Stimulated activated CD8-positive, alpha-beta memory T cell treated with anti-CD3 and anti-CD28 coated beads, Interleukin-4, amount 100 ng/mL, for 1 hour (primary cell): ENCODE measurements around the gene ZNF354C.
"Not testable (repeated sequence)": the region's sequence is repeated elsewhere in the genome, so short reads cannot be mapped to it uniquely, and the experiment has no call there.

Experiments
- DNase-seq, 2 donors: peaks; one replicate each; pipeline ENCODE4 v3.0.0-alpha.2; 2020; ENCODE audit warnings: low read depth in 2 of 2, low spot score in 1 of 2

The ZNF354C gene

DNA sequence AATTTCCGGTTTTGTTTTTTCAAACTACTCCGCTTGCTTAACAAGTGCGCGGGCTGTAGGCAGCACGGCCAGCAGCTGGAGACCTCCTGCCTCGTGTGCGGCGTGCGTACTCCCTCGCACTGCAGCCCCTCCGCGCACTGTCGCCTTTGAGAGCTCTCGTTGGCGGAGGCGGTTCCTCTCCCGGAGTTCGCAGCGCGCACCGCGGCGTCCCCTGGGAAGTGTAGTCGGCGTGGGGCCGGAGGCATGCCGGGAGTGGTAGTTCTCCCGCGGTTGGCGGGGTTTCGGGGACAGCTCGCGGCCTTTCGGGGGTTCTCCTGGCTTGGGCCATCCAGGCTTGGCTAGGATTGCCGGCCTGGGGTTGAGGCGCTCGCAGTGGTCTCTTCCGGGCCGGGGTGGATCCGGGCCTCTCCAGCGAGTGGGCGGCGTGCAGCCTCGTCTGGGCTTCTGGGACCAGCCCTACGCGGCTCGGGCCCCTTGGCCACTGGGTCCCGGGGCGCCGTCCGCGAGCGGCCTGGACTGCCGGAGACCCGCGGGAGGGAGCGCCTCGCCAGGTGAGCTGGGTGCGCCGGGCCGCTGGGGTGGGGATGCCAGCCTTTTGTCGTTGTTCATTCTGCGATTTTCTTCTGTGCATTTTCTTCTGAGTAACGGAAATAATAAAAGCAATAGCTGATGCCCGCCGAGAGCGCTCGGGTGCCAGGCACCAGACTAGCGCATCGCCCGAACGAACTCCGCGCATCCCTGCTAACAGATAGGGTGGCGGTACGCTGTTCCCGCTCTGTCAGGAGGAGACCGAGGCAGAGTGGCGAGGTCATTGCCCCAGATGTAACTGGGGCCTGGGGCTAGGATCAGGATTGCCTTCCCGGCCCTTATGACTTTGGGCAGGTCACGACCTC lies at the start of gene ZNF354C:
TSS of gene ZNF354C (plus strand) at position 258 of the 893 bp plus-strand sequence. CDS start 1,696 bp downstream, outside the sequence.
- DNase-seq: peak; percentile 58 to 75

DNA sequence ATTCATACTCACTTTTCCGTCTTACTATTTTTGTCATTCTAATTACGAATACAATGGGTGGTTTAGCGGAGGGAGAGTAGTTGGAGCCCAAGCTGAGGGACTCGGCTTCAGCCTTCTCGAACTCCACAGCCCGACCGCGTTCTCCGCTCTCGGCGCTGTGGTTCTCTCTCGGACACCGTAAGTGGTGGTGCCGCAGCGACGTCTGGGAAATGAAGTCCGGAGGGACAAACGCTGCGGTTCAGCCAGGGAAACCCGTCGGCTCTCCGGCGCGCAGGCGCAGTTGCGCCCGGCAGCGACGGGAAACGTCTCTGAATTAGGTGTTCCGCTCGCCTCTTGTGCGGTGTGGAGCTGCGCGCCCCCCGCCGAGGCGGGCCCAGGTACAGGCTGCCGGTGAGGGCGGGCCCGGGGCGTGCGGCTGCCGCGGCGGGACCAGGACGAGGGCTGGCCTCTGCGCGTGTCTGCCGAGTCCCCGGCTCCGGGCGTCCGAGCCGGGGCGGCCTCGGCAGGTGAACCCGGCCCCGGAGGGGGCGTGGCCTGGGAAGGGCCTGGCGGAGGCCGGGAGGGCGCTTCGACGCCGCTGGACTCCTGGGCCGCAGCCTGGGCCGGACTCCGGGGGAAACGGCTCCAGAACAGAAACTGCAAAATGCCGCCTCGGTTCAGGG lies 36.5 kb upstream of the ZNF354C start, which contains the start of gene ZNF879:
TSS of gene ZNF879 (plus strand) at position 277 of the 662 bp plus-strand sequence. CDS start 1,201 bp downstream, outside the sequence.
- peak; percentile 84 to 90 for DNase-seq

DNA sequence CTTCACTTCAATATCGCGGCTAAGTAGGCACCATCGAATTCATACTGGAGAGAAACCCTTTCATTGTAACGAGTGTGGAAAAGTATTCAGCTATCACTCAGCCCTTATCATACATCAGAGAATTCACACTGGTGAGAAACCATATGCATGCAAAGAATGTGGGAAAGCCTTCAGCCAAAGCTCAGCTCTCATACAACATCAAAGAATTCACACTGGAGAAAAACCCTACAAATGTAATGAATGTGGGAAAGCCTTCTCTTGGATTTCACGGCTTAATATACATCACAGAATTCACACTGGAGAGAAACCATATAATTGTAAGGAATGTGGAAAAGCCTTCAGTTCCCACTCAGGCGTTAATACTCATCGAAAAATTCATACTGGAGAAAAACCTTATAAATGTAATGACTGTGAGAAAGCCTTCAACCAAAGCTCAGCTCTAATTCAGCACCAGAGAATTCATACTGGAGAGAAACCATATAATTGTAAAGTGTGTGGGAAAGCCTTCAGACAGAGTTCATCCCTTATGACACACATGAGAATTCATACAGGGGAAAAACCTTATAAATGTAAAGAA lies 27.1 kb upstream of the ZNF354C start:
- DNase-seq: no peak

DNA sequence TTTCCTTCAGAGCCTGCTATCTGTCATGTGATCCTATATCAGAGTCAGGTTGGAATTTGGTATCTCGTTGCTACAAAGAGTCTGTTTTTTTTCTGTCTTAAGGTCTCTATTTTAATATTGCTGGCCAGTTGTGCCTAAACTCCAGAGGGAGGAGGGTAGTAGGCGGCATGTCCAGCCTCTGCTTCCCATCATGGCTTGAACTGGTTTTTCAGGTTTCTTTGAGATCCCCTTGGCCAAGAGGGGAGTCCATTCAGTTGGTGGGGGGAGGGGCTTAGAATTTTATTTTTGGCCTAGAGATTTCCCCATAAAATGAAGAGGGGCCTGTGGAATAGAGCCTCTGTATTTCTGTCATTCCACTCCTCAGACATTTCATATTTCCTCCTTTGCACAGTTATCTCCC lies 15.4 kb upstream of the ZNF354C start:
- no peak for DNase-seq

DNA sequence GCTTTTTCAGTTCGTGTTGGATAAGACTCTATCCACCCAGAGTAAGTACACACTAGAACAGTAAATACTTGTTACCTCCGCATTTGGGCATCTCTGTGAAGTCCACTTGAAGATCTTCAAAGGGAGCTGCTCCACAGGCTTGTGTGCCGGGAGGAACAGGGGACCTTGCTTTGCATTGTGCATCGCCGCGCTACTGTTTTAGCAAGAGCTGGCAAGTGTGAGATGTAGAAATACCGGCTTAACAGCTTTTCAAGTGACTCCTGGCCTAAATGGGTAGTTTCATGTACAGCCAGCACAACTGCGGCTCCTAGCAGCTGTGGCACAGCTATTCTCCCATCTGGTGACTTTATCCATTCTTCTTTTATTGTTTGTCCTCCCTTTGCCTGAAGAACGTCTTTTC lies 8.4 kb upstream of the ZNF354C start:
- DNase-seq: no peak

DNA sequence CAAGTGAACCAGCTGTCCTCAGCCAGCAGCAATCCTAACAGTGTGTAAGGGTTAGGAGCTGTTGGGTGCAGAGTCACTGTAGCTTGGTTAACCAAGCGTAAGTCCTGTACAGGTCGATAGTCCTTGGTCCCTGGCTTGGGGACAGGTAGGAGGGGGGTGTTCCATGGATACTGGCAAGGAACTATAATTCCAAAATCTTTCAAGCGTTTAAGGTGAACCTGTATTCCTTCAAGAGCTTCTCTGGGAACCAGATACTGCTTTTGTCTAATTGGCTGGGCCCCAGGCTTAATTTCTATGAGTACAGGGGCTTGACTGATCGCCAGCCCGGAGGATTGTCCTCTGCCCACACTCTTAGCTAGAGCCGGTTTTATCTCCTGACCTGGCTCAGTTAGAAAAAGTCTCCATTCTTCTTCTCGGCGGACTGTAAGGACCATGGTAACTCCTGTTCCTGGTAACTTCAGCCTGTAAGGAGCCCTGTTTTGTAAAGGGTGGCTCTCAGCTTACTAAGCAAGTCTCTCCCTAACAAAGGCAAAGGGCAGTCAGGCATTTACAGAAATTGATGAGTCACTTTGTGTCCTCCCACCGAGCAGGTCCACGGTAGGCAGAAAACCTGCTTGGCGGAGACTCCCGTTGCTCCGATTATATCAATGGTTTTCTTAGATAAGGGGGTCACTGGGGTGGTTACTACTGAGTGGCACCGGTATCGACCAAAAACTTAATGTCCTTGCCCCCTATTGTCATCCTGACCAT lies 6.0 kb upstream of the ZNF354C start:
- no peak for DNase-seq

DNA sequence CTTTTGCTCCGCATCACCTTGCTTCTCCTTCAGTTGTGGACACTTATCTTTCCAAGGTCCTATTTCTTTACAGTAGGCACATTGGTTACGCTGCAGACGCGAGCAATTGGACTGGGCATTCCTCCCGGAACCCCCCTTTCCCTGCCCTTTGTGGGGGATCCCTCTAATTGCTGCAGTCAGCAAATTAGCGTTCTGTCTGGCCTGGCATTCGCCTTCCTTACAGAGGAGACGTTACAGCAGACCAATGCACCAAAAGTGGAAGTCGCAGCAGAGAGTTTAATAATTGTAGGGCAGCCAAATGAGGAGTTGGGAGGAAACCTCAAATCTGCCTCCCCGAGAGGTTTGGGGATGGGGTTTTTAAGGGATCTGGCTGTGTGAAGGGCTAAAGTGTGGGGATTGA lies 5.3 kb upstream of the ZNF354C start:
- DNase-seq: no peak

DNA sequence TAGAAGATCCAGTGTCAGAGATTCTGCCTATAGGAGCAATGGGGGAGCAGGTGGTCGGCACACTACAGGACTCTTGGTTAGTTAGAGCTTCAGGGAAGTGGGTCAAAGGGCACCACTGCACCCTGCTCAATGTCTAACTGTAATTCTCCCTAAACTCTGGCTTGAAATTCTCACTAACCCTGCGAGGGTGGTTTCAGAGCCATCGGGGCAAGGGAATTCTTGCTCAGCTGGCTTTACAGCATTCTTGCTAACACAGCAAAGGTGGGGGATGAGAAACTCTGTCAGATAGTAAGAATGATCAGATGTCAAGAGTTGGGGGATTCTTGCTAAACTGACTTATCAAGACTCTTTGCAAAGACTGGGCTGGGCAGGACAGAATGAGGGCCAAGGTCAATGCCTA lies 4.7 kb upstream of the ZNF354C start:
- DNase-seq: no peak

DNA sequence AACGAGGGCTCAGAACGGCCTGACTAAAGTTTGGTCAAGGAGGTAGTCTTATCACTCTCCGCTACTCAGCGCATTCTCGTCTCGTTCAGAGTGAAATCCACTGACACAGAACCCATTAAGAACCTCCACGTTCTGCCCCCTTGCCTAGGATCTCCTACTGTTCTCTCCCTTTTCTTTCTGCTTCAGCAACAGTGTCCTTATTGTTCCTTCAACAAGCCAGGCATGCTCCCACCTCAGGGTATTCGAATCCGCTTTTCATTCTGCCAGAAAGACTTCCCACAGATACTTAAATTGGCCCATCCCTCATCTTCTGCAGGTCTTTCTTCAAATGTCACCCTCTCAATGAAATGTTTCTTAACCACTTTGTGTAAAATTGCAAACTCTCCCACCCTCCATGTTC lies 4.3 kb upstream of the ZNF354C start:
- no peak for DNase-seq

DNA sequence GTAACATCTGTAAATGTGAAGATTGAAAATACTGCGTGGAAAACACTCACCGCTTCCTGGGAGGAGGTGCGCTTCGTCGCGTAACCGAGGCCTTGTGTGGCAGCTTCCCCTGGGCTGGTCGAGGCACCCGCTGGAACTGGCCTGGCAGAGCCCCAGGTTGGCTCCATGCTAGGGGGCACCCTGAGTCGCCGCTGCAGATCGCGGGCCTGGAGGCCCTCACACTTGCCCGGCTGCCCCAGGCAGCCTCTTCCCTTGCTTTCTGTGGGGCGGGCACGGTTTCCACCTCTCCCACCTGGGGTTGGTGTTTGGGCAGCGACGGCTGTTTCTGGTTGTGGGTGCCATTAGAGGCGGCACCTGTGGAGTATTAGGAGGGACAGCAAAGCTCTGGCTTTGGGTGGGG lies 852 bp downstream of the ZNF354C start:
- DNase-seq: no peak

DNA sequence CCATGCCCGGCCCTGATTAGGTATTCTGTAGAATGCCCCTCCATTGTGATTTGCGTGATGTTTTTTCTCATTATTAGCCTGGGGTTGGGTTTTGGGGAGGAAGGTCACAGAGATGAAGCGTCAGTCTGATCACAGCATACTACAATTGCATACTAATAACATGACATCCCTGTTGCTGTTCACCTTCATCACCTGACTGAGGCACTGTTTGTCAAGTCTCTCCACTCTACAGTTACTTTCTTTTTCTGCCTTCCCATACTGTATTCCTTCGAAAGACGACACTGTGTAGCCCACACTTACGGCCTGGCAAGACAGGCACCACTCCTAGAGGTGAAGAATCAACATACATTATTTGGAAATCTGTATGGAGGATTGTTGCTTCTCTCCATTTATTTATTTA lies 5.5 kb downstream of the ZNF354C start:
- no peak for DNase-seq

DNA sequence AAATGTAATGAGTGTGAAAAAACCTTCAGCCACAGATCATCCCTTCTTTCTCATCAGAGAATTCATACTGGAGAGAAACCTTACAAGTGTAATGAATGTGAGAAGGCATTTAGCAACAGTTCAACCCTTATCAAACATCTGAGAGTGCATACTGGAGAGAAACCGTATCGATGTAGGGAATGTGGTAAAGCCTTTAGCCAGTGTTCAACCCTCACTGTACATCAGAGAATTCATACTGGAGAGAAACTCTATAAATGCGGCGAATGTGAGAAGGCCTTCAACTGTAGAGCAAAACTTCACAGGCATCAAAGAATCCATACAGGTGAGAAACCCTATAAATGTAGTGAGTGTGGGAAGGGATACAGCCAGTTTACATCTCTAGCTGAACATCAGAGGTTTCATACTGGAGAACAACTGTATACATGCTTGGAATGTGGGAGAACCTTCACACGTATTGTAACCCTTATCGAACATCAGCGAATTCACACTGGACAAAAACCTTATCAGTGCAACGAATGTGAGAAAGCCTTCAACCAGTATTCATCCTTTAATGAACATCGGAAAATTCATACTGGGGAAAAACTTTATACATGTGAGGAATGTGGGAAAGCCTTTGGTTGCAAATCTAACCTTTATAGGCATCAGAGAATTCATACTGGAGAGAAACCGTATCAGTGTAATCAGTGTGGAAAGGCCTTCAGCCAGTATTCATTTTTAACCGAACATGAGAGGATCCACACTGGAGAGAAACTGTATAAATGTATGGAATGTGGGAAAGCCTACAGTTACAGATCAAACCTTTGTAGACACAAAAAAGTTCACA lies 19.2 kb downstream of the ZNF354C start:
- no peak for DNase-seq

DNA sequence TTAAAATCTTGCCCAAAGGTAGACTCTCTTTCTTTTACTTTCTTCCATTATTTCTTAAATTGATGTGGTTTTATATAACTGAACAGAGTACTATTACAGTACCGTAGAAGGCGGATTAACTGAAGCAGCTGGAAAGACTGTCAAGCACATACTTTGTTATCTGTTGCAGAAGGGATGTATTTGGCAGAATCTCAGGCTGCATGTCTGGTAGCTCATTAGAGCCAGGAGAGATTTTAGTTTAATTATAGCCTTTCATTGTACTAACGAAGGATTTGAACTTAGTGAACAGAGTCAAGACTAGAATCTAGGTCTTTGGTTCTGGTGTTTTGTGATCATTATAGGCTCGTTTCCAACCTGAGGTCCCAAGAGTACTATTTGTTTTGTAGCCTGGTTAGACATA lies 20.6 kb downstream of the ZNF354C start:
- DNase-seq: no peak

DNA sequence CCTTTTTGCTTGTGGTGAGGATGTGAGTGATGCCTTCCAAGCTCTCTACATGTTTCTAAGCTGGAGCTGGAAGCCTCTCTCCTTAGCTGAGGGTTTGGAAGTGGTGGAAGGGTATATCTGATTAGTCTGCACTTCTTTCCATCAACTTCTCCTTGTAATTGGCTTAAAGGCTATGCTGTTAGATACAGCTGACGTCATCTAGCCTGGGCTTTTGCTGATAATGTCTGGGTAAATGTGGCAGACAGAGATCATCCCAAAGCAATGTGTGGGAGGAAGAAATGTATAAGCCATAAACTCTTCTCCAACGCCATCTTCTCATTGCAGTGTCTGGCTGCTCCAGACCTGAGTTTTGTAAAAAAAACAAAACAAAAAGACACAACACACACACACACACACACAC lies 29.3 kb downstream of the ZNF354C start:
- no peak for DNase-seq

DNA sequence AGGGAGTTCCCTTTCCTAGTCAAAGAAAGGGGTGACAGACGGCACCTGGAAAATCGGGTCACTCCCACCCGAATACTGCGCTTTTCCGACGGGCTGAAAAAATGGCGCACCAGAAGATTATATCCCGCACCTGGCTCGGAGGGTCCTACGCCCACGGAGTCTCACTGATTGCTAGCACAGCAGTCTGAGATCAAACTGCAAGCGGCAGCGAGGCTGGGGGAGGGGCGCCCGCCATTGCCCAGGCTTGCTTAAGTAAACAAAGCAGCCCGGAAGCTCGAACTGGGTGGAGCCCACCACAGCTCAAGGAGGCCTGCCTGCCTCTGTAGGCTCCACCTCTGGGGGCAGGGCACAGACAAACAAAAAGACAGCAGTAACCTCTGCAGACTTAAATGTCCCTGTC lies 41.1 kb downstream of the ZNF354C start:
- not testable (repeated sequence) for DNase-seq

DNA sequence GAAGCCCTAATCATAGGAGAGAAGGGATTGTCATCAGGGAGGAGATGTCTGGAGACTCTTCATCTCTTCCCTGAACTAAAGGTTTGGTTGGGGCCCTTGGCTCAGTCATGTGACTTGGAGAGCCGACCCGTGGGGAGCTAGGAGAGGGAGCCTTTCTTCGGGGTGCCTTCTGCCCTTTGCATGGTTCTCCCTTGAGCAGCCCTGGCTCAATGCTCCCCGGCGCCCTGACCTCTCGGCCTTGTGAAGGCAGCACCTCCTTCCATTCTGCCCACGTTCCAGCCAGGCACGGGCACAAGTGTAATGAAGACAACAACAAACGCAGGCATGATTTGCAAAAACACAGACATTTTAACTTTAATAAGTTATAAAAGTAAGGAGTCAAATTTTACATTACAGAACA lies 50.4 kb downstream of the ZNF354C start:
- no peak for DNase-seq

DNA sequence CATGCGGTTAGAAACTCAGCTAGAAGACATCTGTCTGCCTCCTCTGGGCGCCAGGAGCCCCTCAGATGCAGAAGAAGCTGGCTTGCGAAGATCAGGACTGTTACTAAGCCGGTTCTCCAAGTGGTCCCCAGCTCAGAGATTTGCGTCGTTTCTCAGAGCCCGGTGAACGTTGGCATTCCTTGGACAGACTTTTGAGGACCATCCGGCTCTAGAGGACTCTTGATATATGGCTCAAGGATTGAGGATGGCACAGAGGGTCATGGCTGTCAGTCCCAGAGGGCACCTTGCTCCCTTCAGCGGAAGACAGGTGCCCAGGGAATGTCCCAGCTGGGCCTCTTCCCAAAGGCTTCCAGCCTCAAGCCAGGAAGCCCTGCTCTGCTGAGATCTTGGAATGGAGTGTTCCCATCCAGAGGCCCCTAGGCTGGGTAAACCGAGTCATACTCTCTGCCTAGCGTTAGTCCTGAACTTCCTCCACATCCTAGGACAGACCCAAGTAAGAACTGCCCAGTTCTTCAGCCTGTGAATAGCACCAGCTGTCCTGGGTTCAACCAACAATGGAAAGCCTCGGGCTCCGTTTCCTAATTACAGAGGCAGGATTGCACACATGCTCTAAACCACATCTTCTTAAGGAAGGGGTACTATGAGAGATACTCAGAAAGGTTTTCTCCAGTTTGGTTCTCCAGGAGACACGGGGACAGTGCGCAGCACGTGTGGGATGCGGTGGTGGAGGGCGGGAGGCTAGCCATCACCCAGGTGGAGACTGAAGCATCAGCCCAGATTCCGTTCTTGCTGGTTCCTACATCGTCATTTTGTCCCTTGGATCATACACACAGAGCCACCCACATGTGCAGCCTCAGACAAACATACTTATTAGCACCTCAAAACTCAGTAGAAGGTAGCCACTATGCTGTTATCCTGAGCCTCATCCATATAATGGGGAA lies 51.4 kb downstream of the ZNF354C start:
- no peak for DNase-seq

DNA sequence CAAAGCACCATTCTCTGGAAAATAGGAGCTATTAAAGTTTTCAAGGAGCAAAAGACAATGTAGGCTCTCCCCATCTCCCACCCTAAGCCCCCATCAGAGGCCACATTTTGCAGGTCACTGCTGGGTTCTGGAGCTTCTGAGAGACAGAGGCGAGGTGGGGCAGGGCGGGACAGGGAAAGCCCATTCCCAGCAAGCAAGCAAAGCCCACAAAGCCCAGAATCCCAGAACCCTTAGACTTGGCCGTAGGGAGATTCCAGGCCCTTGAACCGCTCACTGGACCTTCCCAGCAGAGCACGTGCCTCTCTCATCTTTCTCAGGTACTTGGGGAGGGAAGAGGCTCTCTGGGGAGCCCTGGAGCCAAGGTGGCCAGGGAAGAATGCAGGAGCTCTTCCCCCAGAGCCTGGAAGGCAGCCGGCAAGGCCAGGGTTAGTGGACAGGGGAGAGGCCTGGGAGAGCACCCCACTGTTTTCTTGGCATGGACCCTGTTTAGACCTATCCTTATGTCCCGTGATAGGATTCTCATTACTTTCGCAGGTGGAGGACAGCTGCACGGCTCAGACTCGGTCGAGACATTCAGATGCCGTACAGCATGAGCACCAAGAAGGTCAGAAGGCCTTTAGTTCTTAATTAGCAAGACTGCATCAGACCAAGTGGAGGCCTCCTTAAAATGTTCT lies 52.4 kb downstream of the ZNF354C start:
- DNase-seq: no peak

DNA sequence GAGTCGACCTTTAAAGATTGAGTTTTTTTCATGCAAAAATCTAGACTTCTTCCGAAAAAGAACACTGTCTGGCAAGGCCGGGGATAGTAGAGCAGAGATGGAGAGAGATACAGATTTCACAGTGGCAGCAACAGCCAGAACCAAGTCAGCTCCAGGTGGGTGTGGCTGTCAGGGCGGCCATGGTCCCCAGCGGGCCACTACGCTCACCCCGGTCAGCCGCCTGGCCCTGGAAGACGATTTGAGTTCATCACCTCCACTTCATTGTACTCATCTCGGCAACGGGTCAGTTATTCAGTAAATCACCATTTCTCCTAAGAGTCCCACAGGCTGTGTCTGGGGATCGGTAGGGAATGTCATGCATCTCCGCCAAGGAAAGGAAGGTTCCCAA lies 53.0 kb downstream of the ZNF354C start:
- DNase-seq: no peak
